NCI-H2196 treated with DMSO at 0.1 percent for 48 hours (cell line): ENCODE measurements around the gene CFAP410.
"Not testable (repeated sequence)": the region's sequence is repeated elsewhere in the genome, so short reads cannot be mapped to it uniquely, and the experiment has no call there.

Experiments
- DNase-seq: peaks from one replicate; lab custom pipeline; 2025; ENCODE audit not compliant: unreplicated experiment; lab: John Stamatoyannopoulos, UW

The CFAP410 gene

DNA sequence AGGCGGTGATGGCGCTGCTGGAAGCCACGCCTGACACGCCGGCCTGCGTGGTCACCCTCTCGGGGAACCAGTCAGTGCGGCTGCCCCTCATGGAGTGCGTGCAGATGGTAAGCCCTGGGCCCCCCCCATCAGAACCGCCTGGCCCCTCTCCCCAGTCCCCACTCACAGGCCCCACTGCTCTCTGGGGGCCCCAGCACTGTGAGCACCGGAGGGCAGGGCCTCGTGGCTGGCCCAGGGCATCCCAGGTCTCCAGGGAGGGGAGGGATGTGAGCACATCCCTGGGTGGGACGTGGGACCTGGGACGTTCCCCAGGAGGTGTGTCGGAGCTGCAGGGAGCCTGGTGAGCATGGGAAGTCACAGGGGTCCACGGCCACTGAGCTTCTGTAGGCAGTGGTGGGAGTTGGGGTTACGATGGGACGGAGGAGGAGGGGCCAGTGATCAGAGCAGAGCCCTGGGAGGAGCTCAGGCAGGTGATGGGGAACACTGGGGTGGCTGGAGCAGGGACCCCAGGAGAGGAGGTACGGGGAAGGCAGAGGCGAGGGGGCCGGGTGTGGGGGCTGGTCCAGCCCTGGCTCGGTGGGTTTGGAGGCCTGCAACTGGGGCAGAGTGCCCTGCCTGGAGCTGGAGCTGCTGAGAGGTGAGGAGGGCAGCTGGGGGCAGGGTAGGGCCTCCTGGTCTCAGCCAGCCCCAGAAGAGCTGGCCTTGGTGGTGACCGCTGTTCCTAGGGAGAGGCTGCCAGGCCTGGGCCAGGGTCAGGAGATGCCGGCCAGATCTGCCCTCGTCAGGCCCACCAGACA lies 20.5 kb downstream of the CFAP410 start:
- DNase-seq, result no peak

GRCh38 chr21:44317871-44318270 lies 21.3 kb downstream of the CFAP410 start:
- no peak for DNase-seq

GRCh38 chr21:44317241-44317782 lies 21.9 kb downstream of the CFAP410 start:
- DNase-seq, result no peak

- no peak for DNase-seq
Observed at GRCh38 chr21:44316277-44316900, 22.8 kb downstream of the CFAP410 start.

GRCh38 chr21:44315691-44316203 lies 23.4 kb downstream of the CFAP410 start:
- no peak for DNase-seq

- no peak for DNase-seq
Observed at GRCh38 chr21:44314561-44314960, 24.6 kb downstream of the CFAP410 start.

- DNase-seq, result no peak
Observed at GRCh38 chr21:44314128-44314527, 25.1 kb downstream of the CFAP410 start.

DNA sequence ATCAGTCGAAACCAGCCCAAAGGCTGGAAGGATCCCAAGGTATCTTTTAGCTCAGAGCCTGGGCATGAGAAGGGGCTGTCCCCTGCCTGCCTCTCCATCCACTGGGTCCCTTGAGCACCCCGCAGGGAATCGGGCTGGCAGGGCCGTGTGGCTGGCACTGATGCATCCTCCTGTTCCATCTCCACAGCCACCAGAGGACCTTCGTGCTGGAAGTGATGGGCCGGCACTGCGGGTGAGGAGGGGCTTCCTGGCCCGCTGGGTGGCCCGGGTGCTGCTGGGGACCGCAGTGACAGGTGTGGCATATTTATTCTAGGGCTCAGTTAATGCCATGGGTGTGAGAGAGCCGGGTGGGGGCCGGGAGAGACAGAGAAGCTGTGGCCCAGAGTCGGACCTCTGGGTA lies 25.7 kb downstream of the CFAP410 start:
- DNase-seq, result no peak

DNA sequence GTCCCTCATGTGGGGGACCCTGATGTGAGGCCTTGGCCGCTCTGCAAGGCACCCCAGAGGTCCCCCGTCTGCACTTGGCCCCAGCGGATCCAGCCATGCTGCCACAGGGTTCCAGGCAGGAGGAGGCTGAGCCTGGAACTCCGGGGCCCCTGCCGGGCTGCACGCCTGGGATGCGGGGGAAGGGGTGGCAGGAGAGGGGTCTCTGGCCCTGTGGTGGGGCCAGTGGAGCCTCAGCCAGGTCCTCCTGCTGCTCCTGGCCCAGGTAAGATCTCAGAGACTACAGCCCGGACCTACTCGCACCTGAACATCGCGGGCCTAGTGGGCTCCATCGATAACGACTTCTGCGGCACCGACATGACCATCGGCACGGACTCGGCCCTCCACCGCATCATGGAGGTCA lies 26.5 kb downstream of the CFAP410 start:
- no peak for DNase-seq

GRCh38 chr21:44312089-44312488 lies 27.1 kb downstream of the CFAP410 start:
- DNase-seq, result no peak

DNA sequence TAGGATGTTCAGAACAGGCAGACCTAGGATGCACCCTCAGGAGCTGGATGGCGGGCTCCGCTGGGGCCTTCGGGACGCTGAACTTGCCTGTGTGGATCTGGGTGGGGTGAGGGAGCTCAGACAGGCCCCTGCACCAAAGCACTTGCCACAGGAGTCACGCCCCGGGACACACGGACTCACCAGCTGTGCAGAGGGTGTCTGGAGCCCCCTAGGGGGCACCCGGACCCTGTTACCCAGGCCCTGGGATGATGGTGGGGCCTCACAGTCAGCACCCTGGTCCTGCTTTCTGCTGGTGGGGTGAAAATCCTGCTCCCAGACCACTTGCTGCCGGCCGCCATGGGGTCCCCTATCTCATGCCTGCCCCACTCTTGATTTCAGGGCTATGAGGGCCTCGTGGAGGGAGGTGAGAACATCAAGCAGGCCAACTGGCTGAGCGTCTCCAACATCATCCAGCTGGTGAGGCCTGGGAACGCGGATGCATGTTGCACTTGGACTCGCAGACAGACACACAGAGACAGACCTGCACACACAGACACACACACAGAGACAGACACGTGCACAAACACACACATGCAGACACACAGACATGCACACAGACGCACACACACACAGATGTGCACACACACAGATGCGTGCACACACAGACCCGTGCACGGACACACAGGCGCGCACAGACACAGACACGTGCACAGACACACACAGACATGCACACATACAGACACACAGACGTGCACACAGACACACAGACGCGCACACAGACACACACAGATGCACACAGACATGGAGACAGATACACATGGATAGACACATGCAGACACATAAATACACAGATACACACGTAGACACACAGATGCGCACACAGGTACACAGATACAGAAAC lies 28.3 kb downstream of the CFAP410 start:
- DNase-seq, result no peak

- no peak for DNase-seq
Observed at GRCh38 chr21:44306936-44307704, 32.1 kb downstream of the CFAP410 start.

DNA sequence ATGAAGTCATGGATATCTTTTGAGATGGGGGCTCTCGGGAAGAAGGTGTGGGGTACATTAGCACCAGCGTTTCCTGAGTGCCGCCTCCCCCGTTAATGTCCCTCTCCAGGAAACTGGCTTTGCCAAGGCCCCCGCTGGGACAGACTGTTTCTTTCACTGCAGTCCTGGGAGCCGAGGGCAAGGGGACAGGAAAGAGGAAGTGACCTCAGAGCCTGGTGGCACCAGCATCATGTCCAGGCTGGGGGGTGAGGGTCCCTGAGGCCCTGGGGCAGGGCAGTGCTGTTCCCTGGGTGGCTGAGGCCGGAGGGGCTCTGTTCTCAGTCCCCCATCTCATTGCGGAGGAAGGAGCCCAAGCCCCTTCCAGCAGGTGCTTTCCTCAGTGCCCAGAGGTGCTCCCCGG lies 33.5 kb downstream of the CFAP410 start:
- DNase-seq, result no peak

DNA sequence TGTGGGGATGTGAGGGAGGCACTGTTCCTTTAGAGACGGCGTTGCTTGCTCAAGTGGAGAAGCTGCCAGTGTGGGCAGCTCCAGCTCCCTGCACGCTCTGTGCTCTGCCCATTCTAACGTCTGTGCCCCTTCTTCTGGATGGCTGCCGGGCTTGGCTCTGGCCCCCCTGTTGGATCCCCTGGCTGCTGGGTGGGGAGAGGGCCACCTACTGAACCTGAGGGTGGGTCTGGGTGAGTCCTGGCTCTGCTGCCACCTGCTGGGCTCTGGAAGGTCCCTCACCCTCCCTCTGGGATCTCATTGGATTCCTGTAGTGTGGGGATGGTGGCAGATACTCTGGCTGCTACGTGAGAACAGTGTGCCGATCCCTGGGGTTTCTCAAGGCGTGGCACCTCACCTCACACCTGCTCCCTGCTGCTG lies 34.3 kb downstream of the CFAP410 start:
- no peak for DNase-seq

- DNase-seq, result no peak
Observed at GRCh38 chr21:44304011-44304616, 35.1 kb downstream of the CFAP410 start.

GRCh38 chr21:44303490-44303981 lies 35.7 kb downstream of the CFAP410 start:
- no peak for DNase-seq

GRCh38 chr21:44302573-44303401 lies 36.4 kb downstream of the CFAP410 start:
- DNase-seq, result not testable (repeated sequence)

GRCh38 chr21:44301961-44302406 lies 37.2 kb downstream of the CFAP410 start:
- DNase-seq, result peak; percentile 21

- no peak for DNase-seq
Observed at GRCh38 chr21:44301141-44301540, 38.0 kb downstream of the CFAP410 start.
